K562 (cell line): ENCODE results near the gene BHLHE40. TPM values are rescaled to one million over a fixed set of nuclear protein-coding genes. Genes with fewer than 3 reads are reported as not detected.

Experiments
- ESRRA ChIP-seq: fragments of 450-650 bp; IDR thresholded peaks from 2 replicates; pipeline ENCODE4 v1.6.1; 2014; ENCODE audit warnings: low read depth, mild to moderate bottlenecking, moderate library complexity, borderline replicate concordance
- ETV5 ChIP-seq: sonication (generic); formaldehyde crosslinking; IDR thresholded peaks from 2 replicates; pipeline ENCODE4 v1.4.0; 2020; ENCODE audit warnings: low read depth, mild to moderate bottlenecking, missing genetic modification reagents
- FOXA1 ChIP-seq: fragments of 450-650 bp; IDR thresholded peaks from 2 replicates; pipeline ENCODE4 v1.6.1; 2016; ENCODE audit warnings: mild to moderate bottlenecking, borderline replicate concordance
- KDM1A ChIP-seq, 2 experiments: fragments of 450-650 bp; IDR thresholded peaks; 2 replicates each; pipeline ENCODE4 v1.6.1; 2016; ENCODE audit warnings: mild to moderate bottlenecking in 2 of 2
- LEF1 ChIP-seq: fragments of 450-650 bp; IDR thresholded peaks from 2 replicates; pipeline ENCODE4 v1.6.1; 2016; ENCODE audit warnings: mild to moderate bottlenecking
- MBD2 ChIP-seq: sonication (generic); IDR thresholded peaks from 2 replicates; pipeline ENCODE4 v1.6.1; 2016; ENCODE audit warnings: low read depth, borderline replicate concordance
- MECOM ChIP-seq: fragments of 250-450 bp; sonication (Bioruptor Pico); IDR thresholded peaks from 2 replicates; pipeline ENCODE4 v1.8.0; 2022; ENCODE audit warnings: inconsistent platforms
- MTA2 ChIP-seq: fragments of 450-650 bp; IDR thresholded peaks from 2 replicates; pipeline ENCODE4 v1.6.1; 2016; ENCODE audit warnings: low read depth
- PHTF2 ChIP-seq: fragments of 250-450 bp; sonication (Bioruptor Pico); IDR thresholded peaks from 2 replicates; pipeline ENCODE4 v1.5.0; 2021; ENCODE audit warnings: mild to moderate bottlenecking
- RAD21 ChIP-seq, 2 experiments: fragments of 250-450 bp in 1 of 2; fragments of 450-650 bp in 1 of 2; sonication (Bioruptor Pico) in 1 of 2; formaldehyde crosslinking in 1 of 2; IDR thresholded peaks in 1 of 2; conservative IDR thresholded peaks in 1 of 2; 2 replicates each; pipeline versions ENCODE4 v1.4.0 to v1.8.0; 2020 to 2022; ENCODE audit warnings: mild to moderate bottlenecking in 2 of 2, moderate library complexity in 1 of 2
- RB1 ChIP-seq: fragments of 450-650 bp; IDR thresholded peaks from 2 replicates; pipeline ENCODE4 v1.6.1; 2017; ENCODE audit warnings: low read depth, mild to moderate bottlenecking
- RNF2 ChIP-seq: sonication (generic); IDR thresholded peaks from 2 replicates; pipeline ENCODE4 v1.6.1; 2016
- RUNX1 ChIP-seq: sonication (generic); IDR thresholded peaks from 2 replicates; pipeline ENCODE4 v1.6.1; 2016; ENCODE audit warnings: antibody characterized with exemption, low read depth
- XRCC3 ChIP-seq: fragments of 450-650 bp; IDR thresholded peaks from 2 replicates; pipeline ENCODE4 v1.6.1; 2017; ENCODE audit warnings: mild to moderate bottlenecking, moderate library complexity
- ZC3H8 ChIP-seq: fragments of 450-650 bp; IDR thresholded peaks from 2 replicates; pipeline ENCODE4 v1.6.1; 2017
- ZFX ChIP-seq: sonication (generic); formaldehyde crosslinking; IDR thresholded peaks from 2 replicates; pipeline ENCODE4 v1.8.0; 2022; ENCODE audit warnings: mild to moderate bottlenecking, missing genetic modification reagents, moderate library complexity
- ZNF232 ChIP-seq: sonication (generic); formaldehyde crosslinking; IDR thresholded peaks from 2 replicates; pipeline ENCODE4 v1.8.0; 2022; ENCODE audit warnings: mild to moderate bottlenecking, missing genetic modification reagents
- ZNF431 ChIP-seq: sonication (generic); formaldehyde crosslinking; IDR thresholded peaks from 2 replicates; pipeline ENCODE4 v1.8.0; 2022; ENCODE audit warnings: mild to moderate bottlenecking, missing genetic modification reagents
- ZNF586 ChIP-seq: fragments of 450-650 bp; formaldehyde crosslinking; conservative IDR thresholded peaks from 2 replicates; pipeline ENCODE4 v1.4.0; 2020; ENCODE audit warnings: mild to moderate bottlenecking, moderate library complexity
- polyA plus RNA-seq, 8 experiments: library from polyadenylated mRNA; depleted of rRNA in 4 of 8; stranded (reverse) in 5 of 8; unstranded in 3 of 8; fragments of >200 nt; fragmentation: Nextera tagmentation in 2 of 8; fragmentation: Illumina TruSeq in 1 of 8; extraction: Ambion mirVana in 2 of 8; extraction: Trizol in 1 of 8; gene quantifications; 2 replicates each; pipeline versions ENCODE4 v1.2.1 to v1.2.3, GENCODE V29; 2011 to 2014; ENCODE audit warnings: inconsistent platforms in 1 of 8, missing spikeins in 1 of 8
- total RNA-seq, 7 experiments: library from RNA; depleted of rRNA in 6 of 7; stranded (reverse); fragments of >200 nt in 6 of 7; fragmentation: Illumina TruSeq in 2 of 7; extraction: Trizol in 2 of 7; gene quantifications; 2 replicates each; pipeline versions ENCODE4 v1.2.1 to v1.2.3, GENCODE V29; 2011 to 2021; ENCODE audit warnings: low replicate concordance in 1 of 7
- TF ChIP-seq, protein P1 (sequence below): fragments of 250-450 bp; sonication (Bioruptor Pico); IDR thresholded peaks from 2 replicates; pipeline ENCODE4 v1.8.0; 2022; ENCODE audit warnings: inconsistent platforms
- TF ChIP-seq, protein P2 (sequence below): fragments of 250-450 bp; sonication (Bioruptor Pico); IDR thresholded peaks from 2 replicates; pipeline ENCODE4 v1.4.0; 2020
- TF ChIP-seq, protein P3 (sequence below): fragments of 250-450 bp; sonication (Bioruptor Pico); IDR thresholded peaks from 2 replicates; pipeline ENCODE4 v1.5.0; 2021; ENCODE audit warnings: mild to moderate bottlenecking, moderate library complexity
- TF ChIP-seq, protein P4 (sequence below): fragments of 450-650 bp; conservative IDR thresholded peaks from 2 replicates; pipeline ENCODE4 v1.6.1; 2016; ENCODE audit warnings: missing genetic modification characterization, low read depth, mild to moderate bottlenecking, control low read depth, missing compliant biosample characterization

Gene BHLHE40
- total and polyA plus RNA-seq, 9 of the 15 experiments (the other 6 are each of a cell fraction or from before 2014, with no cell fraction given) = 12.0 to 83.9 (median 31.4) TPM

DNA sequence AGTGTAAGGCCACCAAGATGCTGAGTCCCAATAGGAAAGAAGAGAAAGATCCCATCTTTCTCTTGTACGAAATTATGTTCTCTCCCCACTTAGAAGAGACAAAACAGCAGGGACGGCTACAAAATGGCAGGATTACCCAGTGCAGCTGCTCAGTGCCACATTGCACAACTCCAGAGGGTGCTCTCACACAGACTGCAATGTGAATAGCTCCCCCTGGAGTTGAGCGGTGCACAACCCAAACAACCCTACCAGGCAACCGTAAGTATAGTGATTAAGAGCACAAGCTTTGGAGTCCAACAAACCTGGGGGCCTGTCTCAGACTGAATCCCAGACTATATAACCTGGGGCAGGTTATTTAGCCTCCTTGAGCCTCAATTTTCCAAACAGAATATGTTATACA, 3.1 kb upstream of the BHLHE40 start (continued):
- TF ChIP-seq LEF1 (no peak), RB1 (no peak), PHTF2 (no peak), FOXA1 (no peak), MECOM (peak; percentile 63), ZNF586 (CRISPR knock-in tag) (0 out of 2 replicates have a peak, but pooled peaks have one; percentile 25), XRCC3 (no peak), ZC3H8 (no peak), RUNX1 (no peak), ZFX (no peak), KDM1A (IDR thresholded peaks at IDR 0.05) (no peak), MTA2 (no peak), ETV5 (CRISPR knock-in tag) (no peak; the same call in 1 of the 2 replicates), MBD2 (no peak), ZNF232 (no peak), RNF2 (peak; percentile 57; the same call in 1 of the 2 replicates), ZNF431 (no peak), ESRRA (peak; percentile 53; the same call in 1 of the 2 replicates), RAD21 (CRISPR knock-in tag; conservative IDR thresholded peaks at IDR 0.05 in 1 of 2, IDR thresholded peaks at IDR 0.05 in 1 of 2) (peak; percentile 99)
- TF ChIP-seq, protein P1, sequence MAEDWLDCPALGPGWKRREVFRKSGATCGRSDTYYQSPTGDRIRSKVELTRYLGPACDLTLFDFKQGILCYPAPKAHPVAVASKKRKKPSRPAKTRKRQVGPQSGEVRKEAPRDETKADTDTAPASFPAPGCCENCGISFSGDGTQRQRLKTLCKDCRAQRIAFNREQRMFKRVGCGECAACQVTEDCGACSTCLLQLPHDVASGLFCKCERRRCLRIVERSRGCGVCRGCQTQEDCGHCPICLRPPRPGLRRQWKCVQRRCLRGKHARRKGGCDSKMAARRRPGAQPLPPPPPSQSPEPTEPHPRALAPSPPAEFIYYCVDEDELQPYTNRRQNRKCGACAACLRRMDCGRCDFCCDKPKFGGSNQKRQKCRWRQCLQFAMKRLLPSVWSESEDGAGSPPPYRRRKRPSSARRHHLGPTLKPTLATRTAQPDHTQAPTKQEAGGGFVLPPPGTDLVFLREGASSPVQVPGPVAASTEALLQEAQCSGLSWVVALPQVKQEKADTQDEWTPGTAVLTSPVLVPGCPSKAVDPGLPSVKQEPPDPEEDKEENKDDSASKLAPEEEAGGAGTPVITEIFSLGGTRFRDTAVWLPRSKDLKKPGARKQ (CRISPR knock-in tag) = no peak
- TF ChIP-seq, protein P2, sequence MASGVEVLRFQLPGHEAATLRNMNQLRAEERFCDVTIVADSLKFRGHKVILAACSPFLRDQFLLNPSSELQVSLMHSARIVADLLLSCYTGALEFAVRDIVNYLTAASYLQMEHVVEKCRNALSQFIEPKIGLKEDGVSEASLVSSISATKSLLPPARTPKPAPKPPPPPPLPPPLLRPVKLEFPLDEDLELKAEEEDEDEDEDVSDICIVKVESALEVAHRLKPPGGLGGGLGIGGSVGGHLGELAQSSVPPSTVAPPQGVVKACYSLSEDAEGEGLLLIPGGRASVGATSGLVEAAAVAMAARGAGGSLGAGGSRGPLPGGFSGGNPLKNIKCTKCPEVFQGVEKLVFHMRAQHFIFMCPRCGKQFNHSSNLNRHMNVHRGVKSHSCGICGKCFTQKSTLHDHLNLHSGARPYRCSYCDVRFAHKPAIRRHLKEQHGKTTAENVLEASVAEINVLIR = peak; percentile 49; the same call in 1 of the 2 replicates
- TF ChIP-seq, protein P3, sequence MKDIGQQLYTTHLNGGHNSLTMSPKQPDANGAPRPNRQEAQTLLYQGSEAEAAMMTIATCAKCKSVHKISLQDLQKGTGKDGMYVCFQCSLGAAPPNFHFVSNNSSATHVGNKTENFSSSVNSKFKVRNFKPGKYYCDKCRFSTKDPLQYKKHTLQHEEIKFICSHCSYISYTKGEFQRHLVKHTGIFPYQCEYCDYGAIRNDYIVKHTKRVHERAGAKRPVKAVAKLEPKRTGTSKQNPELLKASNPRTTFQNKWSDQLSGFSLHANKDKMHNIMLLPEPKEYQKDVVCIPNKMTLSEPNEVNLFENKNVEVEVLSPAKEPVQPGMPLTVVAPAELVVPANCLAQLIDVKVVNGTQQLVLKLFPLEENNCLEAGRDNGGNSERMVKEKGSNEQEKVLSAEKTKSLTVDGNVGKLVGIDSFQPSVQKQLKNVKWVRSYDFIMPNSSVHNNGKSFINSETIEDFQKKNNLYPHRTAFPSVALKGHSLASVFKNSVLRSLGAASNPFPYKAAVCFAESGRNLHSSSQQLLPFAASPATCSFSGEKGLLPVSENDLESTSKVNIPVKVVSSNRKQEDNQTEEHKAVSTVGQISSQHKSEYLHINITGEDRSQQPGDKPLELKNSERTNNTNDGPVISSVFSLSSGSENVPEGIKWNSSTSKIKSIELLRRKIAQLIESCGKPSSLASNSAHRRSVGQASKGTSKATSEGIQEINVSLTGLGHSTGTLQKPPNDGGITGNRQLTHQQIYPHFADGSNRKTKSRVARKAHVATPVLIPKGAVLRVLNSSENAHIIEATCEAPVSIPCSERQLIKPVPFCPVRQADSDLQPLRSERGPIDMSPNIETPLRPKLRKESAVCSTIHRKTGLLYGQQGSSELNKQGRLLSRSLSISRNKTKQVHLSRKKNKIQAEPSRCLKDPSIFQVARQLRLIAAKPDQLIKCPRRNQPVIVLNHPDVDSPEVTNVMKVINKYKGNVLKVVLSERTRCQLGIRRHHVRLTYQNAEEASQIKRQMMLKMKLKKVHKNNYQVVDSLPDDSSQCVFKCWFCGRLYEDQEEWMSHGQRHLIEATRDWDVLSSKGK (CRISPR knock-in tag) = no peak
- TF ChIP-seq, protein P4, sequence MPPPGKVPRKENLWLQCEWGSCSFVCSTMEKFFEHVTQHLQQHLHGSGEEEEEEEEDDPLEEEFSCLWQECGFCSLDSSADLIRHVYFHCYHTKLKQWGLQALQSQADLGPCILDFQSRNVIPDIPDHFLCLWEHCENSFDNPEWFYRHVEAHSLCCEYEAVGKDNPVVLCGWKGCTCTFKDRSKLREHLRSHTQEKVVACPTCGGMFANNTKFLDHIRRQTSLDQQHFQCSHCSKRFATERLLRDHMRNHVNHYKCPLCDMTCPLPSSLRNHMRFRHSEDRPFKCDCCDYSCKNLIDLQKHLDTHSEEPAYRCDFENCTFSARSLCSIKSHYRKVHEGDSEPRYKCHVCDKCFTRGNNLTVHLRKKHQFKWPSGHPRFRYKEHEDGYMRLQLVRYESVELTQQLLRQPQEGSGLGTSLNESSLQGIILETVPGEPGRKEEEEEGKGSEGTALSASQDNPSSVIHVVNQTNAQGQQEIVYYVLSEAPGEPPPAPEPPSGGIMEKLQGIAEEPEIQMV = peak; percentile 43; the same call in 1 of the 2 replicates
